MM.1S (cell line): Measurements from ENCODE around the gene HECW1.

Source experiments
- EZH2 ChIP-seq: fragments of 300-600 bp; sonication (generic); optimal IDR thresholded peaks from 2 replicates; pipeline ENCODE3; 2017; ENCODE audit warnings: low read depth, mild to moderate bottlenecking, antibody characterized with exemption, low read length, mixed read lengths
- TF ChIP-seq, protein P1 (sequence below): fragments of 300-600 bp; sonication (generic); IDR thresholded peaks from 2 replicates; pipeline ENCODE4 v1.5.1; 2016; ENCODE audit warnings: antibody characterized with exemption, low read length, mixed read lengths

DNA sequence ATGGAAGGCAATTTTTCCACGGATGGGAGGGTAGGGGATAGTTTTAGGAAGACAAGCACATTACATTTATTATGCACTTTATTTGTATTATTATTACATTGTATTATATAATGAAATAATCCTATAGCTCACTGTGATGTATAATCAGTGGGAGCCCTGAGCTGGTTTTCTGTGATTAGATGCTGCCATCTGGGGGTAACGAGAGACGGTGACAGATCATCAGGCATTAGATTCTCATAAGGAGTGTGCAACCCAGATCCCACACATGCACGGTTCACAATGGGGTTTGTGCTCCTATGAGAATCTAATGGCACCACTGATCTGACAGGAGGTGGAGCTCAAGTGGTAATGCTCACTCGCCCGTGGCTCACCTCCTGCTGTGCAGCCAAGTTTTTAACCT, 366.6 kb downstream of the HECW1 start:
- TF ChIP-seq, protein P1, sequence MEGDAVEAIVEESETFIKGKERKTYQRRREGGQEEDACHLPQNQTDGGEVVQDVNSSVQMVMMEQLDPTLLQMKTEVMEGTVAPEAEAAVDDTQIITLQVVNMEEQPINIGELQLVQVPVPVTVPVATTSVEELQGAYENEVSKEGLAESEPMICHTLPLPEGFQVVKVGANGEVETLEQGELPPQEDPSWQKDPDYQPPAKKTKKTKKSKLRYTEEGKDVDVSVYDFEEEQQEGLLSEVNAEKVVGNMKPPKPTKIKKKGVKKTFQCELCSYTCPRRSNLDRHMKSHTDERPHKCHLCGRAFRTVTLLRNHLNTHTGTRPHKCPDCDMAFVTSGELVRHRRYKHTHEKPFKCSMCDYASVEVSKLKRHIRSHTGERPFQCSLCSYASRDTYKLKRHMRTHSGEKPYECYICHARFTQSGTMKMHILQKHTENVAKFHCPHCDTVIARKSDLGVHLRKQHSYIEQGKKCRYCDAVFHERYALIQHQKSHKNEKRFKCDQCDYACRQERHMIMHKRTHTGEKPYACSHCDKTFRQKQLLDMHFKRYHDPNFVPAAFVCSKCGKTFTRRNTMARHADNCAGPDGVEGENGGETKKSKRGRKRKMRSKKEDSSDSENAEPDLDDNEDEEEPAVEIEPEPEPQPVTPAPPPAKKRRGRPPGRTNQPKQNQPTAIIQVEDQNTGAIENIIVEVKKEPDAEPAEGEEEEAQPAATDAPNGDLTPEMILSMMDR: no peak
- TF ChIP-seq EZH2: no peak
